ENCODE measurements around the gene KRT14.
A peak's percentile ranks its signal among the peaks of the same experiment; 100 is the strongest.
"Not testable (repeated sequence)": the region's sequence is repeated elsewhere in the genome, so short reads cannot be mapped to it uniquely, and the experiment has no call there.

KRT14 gene

DNA sequence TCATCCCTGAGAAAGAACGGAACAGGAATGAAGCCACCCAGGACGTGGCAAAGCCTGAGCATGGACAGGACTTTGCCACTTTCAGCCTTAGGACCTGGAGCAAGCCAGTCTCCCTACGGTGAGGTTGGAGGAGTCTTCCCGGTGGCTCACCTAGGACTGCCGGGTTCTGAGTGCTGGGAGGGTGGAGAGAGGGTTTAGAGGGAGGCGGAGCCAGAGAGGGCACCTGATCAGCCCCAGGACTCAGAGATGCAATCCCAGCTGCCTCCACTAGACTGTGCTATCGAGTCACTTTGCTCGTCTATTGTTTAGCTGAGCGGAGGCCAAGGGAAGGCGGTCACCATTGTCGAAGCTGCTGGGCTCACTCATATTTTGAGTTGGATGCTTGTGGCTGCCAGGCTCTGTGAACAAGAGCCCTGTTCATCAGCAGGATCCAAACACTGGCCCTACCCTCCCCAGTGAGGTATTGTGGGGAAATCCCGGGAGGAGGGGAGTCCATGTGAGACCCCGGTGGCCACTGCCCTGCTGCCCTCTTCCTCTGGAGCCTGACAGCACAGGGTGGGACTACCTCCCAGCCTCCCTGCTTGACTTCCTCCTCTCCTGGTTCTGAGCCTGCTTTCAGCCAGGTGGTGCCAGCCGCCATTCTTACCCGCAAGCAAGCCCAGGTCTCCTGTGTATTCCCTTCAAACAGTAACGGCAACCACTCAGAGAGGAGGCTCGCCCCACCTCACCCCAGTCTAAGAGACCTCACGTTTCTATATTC, 7.0 kb downstream of the KRT14 start:
- DNase-seq (ENCODE audit: low read depth in 2 of 2) = peak; percentile 56 to 63

DNA sequence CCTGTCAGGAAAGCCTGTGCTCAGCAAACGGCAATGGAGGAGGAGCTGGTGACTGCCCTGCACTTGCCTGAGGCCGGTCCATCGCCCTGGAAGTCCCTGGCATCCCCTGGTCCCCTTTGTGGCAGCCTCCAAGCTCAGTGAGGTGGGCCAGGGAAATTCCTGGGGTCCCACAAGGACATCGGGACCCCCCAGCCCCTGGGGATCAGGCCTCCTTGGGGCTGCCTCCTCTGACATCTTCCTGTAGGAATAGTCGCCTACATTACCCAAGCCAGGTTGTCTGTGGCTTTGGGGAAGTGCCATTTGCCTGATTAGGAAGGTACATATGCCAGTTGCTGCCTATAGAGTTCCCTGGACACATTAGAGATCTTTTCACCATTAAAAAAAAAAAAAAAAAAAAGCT, 7.7 kb downstream of the KRT14 start:
- DNase-seq (ENCODE audit: low read depth in 2 of 2) = no peak

DNA sequence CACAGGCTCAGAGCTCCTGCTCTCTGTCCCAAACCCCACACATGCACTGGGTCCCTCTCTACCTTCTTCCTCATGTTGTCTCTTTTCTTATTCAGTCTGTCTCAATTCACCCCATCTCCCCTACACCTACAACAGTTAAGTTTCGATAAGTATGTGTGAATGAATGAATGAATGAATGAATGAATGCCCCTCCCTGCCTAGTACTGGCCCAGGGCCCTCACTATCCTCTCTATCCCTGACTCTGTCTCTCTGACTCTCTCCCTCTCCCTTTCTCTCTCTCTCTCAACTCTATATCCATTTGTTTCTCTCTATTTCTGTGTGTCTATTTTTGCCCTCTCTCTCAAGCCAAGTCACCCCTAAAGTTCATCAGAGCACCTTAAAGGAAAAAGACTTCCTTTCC, 8.2 kb downstream of the KRT14 start:
- no peak for DNase-seq (ENCODE audit: low read depth in 2 of 2)

DNA sequence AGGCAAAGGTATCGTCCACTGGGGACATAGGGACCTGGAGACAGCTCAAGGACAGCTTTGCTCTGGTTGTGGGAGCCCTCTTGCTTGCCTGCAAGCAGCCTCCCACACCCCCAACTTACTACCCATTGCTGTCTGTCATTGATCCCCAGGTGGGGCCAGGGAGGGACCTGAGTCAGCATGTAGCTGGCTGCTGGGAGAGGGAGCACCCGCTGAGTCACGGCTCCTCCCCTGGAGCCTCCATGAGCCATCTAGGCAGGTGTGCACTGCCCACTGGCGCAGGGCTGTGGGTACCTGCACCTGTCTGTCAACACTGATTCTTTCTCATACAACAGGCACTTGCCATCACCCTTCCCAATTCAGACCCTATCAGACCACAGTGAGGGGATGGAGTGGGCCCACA, 10.0 kb downstream of the KRT14 start:
- DNase-seq (ENCODE audit: low read depth in 2 of 2) = not testable (repeated sequence)

DNA sequence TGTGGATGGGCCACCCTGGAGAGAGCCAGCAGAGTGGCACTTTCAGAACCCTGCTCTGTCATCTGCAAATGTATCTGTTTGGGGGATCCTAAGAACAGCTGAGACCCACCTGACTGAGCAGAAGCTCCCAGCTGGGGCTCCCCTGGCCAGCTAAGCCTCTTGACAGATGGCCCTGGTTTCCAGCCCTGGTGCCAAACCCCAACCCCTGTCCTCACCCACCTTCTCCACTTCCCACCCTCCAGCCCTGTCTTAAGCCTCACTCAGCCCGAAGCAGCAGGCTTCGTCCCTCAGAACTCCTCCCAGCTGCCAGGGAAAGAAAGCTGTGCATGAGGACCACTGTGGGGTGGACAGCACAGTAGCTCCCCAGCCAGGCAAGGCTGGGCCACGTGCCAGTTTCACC, 11.4 kb downstream of the KRT14 start:
- DNase-seq (ENCODE audit: low read depth in 2 of 2) = no peak

DNA sequence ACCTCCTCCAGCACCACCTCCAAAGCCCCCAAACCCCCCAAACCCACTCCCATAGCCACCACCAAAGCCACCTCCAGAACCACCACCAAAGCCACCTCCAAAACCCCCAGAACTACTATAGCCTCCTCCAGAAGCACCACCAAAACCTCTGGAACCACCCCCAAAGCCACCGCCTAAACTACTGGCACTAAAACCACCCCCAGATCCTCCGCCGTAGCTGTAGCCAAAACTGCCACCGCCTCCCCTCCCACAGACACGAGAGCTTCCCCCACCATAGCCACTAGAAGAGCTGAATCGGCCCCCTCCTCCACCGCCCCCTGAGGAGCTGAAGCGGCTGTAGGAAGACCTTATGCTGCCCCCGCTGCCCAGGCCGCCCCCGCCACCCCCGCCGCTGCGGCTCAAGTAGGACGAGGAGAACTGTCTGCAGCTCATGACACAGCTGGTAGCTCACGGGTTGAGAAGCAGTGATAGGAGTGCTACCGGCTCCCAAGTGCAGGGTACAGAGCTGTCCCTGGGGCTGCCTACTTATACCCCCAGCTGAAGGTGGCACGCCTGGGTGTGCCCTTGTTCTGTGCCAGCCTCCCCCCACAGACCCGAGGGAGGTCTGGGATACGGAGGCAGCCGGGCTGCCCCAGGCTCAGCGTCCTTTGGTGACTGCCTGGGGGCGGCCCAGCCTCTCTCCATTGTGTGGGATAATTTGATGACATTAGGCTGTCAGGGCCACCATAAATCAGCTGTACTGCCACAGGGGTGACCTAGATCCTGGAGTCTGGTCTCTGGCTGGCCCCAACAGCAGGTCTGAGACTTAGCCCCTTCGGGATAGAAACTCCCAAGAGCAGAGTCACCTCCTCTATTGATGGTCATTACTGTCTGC, 14.9 kb downstream of the KRT14 start, which contains the start of gene KRT9:
Gene KRT9, minus strand, starts transcription at position 499 of the 874 bp plus-strand sequence. Its CDS starts 67 bp downstream, at position 432.
- DNase-seq (ENCODE audit: low read depth in 2 of 2) = no peak

DNA sequence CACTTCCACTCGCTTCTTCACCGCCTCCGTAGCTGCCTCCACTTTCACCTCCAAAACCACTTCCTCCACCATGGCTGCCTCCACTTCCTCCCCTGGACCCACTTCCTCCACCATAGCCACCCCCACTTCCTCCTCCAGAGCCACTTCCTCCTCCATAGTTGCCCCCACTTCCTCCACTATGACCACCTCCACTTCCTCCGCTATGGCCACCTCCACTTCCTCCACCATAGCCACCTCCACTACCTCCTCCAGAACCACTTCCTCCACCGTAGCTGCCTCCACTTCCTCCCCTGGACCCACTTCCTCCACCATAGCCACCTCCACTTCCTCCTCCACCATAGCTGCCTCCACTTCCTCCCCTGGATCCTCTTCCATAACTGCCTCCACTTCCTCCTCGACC, 19.4 kb downstream of the KRT14 start:
- no peak for DNase-seq (ENCODE audit: low read depth in 2 of 2)

DNA sequence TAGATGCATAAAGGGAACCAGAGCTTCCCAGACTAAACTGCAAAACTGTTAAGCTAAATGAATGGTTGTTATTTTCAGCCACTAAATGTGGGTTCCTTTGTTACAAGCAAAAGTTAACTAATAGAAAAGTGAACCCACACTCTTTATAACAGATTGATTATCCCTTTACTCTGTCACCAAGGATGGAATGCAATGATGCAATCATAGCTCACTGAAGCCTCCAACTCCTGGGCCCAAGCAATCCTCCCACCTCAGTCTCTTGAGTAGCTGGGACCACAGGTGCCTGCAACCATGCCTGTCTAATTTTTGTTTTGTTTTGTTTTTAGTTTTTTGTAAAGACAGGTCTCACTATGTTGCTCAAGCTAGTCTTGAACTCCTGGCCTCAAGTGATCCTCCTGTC, 21.4 kb downstream of the KRT14 start:
- no peak for DNase-seq (ENCODE audit: low read depth in 2 of 2)

DNA sequence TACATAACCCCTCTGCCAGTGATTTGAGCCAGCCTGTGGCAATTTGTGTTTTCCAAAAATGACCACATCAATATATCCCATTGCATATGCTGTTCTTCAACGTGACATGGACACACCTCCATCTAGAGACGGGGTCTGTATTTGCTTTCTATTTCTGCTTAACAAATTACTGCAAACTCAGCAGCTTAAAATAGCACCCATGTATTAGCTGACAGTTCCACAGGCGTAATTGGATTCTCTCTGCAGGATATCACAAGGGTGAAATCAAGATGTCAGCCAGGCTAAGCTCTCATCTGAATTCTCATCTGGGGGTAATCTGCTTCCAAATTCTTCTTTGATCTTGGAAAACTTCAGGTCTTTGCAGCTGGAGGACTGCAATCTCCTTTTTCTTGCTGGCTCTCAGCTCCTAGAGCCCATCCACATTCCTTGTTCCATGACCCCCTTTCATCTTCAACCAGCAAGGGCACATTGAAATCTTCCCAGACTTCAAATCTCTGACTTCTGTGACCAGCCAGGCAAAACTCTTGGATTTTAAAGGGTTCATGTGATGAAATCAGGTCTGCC, 23.0 kb downstream of the KRT14 start:
- no peak for DNase-seq (ENCODE audit: low read depth in 2 of 2)

DNA sequence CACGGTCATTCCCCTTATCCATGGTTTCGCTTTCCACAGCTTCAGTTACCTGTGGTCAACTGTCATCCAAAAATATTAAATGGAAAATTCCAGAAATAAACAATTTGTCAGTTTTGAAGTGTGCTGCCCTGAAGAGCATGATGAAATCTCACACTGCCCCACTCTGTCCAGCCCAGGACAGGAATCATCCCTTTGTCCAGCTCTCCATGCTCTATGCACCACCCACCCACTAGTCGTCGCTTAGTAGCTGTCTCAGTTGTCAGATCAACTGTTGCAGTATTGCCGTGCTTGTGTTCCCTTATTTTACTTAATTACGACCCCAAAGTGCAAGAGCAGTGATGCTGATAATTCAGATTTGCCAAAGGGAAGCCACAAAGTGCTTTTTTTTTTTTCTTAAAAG, 25.1 kb downstream of the KRT14 start:
- DNase-seq (ENCODE audit: low read depth in 2 of 2) = no peak

DNA sequence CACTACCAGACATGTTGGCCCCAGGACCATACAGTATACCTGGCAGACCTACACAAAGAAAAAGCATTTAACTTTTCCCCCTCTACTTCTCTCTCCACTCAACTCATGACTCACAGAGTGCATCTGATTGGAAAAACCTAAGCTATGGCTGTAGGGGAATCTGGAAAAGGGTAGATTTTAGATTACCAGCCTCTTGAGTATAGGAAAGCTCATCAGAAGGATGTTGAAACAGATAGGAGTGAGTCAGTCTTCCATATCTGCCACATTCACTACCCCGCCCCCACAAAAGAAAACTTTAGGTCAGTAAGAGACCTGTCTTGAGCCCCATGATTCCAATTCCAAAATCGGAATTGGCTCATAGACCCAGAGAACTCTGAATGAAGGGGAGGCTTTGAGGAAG, 27.1 kb downstream of the KRT14 start:
- DNase-seq (ENCODE audit: low read depth in 2 of 2) = no peak

DNA sequence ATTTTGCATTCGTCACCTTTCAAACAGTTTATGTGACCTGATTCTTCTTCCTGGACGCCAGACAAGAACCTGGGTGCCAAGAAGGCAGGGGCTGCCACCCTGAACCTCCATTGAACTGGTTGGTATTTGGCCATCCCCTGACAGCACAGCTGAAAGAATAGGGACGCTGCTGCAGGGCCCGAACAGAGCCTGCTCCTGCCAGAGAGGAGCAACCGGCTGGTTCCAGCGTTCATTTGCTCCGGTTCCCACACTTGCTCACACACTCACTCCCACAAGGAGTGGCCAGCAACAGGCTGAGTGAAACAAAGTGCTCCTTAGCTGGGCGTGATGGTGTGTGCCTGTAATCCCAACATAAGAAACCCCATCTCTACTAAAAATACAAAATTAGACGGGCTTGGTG, 29.8 kb downstream of the KRT14 start:
- DNase-seq (ENCODE audit: low read depth in 2 of 2) = no peak

DNA sequence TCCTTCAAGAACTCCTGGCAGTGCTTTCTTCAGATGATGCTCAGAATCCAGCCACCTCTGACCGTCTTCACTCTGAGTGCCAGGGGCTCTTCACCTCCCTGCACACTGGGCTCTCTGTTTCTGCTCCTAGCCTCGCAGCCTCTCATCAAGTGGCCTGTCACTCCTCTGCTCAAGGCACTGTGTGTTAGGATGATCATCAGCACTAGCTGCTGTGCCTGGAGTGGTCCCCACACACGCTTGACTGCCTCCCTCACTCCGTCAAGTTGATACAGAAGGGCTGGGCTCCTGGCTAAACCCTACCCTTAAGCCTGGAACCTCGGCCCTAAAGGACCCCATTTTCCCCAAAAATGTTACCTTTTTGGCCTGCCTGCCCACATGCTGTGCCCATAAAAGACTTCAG, 30.4 kb downstream of the KRT14 start:
- no peak for DNase-seq (ENCODE audit: low read depth in 2 of 2)

DNA sequence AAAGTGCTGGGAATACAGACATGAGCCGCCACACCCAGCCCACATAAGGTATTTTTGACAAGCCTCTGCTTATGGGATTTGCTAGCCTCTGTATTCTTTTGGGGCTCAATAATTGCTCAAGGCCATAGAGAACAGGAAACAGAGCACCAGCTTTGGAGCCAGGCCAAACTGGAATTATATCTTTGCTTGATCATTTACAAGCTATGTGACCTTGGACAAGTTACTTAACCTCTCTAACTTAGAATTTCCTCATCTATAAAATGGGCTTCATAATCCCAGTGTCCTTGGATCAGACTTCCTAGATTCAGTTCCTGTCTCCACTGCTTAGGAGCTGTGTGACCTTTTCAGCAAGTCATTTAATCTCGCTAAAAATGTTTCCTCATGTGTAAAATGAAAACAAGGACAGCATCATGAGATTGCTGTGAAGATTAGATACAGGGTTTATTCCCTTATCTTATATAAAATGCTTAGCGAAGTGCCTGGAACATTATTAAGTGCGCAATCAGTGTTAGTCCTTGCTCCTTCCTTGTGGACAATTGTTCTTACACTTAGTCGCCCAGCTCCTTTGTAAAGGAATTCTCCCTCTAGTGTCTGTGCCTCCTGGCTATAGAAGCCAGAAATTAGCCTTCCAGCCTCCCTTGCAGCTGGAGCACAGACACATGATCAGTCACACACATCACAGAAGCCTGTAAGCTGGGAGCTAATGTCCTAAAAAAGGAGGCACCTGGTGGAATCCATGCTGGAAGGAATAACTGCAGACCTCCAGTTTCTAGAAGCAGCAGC, 31.4 kb downstream of the KRT14 start:
- no peak for DNase-seq (ENCODE audit: low read depth in 2 of 2)

DNA sequence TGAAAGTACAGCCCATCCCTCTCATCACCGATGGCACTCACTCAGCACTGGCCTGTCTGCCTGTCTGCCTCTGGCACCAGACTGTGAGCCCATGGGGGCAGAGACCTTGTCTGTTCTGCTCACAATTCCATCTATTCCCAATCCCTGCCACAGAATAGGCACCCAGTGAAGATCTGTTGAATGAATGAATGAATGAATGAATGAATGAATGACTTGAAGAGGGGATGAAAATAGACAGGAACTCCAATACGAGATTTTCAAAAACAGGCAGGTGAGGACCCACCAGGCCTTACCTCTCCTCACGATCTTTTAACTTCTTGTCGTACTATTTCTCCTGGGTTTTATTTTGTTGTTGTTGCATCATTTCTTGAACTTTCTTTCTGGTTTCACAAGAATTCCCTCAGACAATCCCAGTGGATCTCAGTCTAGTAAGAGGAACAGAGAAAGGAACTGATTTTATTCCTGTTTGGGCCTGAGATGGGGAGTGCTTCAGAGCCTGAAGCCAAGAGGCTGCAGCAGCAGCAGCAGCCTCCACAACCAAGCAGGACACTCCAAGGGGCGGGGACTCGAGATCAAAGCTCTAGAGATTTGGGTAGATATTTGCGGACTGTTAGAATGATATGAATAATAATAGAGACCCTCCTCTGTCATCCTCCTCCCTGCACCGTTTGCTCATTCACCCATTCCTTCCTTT, 32.6 kb downstream of the KRT14 start:
- no peak for DNase-seq (ENCODE audit: low read depth in 2 of 2)

DNA sequence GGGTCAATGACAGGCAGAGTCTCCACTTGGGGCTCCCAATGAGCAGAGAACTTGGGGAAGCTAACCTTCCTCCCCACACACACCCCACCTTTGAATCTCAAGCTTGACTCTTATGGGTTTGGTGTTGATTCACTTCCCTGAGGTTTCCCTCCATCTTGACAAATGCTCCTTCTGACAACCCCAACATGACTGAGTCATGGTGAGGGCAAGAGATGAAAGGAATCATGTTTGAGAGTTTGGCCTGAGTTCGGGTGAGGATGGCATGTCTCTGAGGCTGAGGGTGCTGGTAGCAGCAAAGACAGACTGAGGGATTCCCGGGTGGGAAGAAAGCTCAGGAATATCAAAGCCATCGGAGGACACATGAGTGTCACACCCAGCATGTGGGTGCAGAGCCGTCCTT, 33.5 kb downstream of the KRT14 start:
- no peak for DNase-seq (ENCODE audit: low read depth in 2 of 2)

DNA sequence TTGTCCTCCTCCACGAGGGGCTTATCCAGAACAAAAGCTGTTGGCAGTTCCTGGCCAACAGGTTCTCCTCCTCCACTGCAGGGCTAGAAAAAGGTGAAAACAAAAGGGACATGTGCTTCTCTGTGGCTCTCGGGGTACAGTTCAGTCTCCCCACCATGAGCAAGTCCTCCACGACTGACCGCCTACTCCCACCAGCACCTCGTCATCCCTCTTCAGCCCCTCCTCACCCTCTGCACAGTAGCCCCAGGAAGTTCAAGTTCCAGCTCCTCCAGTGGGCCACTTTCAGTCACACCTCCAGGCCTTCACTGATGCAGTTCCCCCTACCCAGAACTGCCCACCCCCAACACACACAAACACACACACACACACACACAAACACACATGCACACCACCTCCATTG, 34.2 kb downstream of the KRT14 start:
- no peak for DNase-seq (ENCODE audit: low read depth in 2 of 2)

DNA sequence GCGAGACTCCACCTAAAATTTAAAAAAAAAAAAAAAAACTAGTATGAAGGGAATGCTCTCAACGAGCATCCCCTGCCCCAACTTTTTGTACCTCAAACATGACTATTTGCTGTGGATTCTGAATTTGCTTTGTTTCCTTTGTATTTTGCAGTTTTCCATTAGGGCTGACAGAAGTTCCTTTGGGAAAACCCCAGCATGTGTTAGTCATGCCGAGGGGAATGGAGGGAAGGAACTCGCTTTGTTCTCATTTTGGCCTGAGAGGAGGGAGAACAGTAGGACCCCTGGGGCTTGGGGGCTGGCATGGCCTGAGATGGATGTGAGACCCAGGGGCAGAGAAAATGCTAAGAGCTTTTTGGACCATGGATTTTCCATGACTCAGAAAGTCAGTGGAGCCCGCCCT, 35.3 kb downstream of the KRT14 start:
- no peak for DNase-seq (ENCODE audit: low read depth in 2 of 2)

DNA sequence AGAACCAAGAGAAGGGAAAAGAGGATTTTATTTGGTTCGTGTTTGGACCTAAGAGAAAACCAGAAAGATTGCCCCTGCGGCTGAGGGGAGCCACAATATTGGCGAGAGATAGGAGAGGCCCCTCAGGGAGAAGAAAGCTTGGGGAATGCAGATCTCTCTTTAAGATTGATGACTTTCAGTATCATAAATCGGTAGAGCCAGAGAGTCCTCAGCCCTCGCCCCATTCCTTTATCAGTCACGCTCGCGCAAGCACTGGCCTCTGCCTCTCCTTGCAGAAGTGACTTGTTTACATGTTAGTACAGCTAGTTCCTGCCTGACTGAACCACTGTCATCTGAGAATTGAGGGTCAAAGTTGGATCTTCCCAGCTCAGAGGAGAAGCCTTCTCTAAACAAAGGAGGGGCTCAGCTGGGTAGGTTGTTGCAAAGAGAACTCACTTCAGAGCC, 37.1 kb downstream of the KRT14 start:
- DNase-seq (ENCODE audit: low read depth in 2 of 2) = no peak

DNA sequence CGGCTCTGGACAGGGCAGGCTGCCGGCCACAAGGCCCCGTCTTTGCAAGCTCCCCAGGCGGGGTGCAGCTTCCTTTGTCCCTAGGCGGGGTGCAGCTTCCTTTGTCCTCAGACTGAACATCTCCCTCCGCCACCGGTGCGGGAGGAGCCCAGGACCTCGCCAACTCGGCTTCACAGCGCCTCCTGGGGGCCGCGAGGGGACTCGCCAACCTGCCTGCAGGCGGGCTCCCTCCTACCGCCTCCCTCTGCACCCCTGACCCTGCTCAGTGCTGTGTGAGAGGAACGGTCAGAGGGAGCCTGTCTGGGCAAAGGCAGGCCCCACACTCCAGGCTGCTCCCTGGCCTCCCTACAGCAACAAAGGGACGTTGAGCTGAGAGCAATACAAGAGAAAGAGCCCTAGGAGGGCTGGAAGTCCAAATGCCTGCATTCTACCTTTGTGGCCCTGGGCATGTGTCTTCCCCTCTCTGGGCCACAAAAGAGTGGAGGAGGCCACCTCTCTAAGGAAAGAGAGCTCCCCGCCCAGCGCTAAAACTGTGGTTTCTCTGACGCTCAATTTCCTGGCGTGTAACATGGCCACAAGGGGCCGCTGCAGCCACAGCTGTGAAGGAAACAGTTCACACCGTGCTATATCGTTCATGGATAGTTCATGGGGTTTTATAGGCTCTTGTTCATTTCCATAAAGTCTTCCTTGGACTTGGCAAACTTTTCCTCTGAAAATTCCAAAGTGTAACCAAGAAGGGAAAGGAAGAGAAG, 37.7 kb downstream of the KRT14 start:
- DNase-seq (ENCODE audit: low read depth in 2 of 2) = peak; percentile 63 to 71

Data from stimulated activated CD8-positive, alpha-beta memory T cell treated with anti-CD3 and anti-CD28 coated beads, Interleukin-15, amount 100 ng/mL, for 48 hours (primary cell).